GM03348 (cell line): Measurements from ENCODE around the gene CGB3.
"Not testable (repeated sequence)": the region's sequence is repeated elsewhere in the genome, so short reads cannot be mapped to it uniquely, and the experiment has no call there.

Experiments used
- DNase-seq: peaks from one replicate; pipeline ENCODE4 v3.0.0; 2012; ENCODE audit warnings: low spot score

CGB3 gene

GRCh38 chr19:49024233-49024632 is at the start of gene CGB3:
TSS of gene CGB3 (minus strand) at chr19:49024333. CDS start at chr19:49023971, 362 bp downstream.
- DNase-seq: not testable (repeated sequence)

- no peak for DNase-seq
Measured at GRCh38 chr19:49071860-49072547, 47.9 kb upstream of the CGB3 start.

- DNase-seq: no peak
Measured at GRCh38 chr19:49070416-49070815, 46.3 kb upstream of the CGB3 start.

GRCh38 chr19:49069026-49069425 is 44.9 kb upstream of the CGB3 start:
- DNase-seq: no peak

GRCh38 chr19:49067554-49067953 is 43.4 kb upstream of the CGB3 start:
- DNase-seq: no peak

- DNase-seq: no peak
Measured at GRCh38 chr19:49065905-49066512, 41.9 kb upstream of the CGB3 start.

- DNase-seq: peak; percentile 61
Measured at GRCh38 chr19:49064768-49065611, 40.9 kb upstream of the CGB3 start, which contains the start of gene NTF4. TSS of gene NTF4 (minus strand) at chr19:49064818. CDS start at chr19:49061997, 2,821 bp downstream.

- no peak for DNase-seq
Measured at GRCh38 chr19:49064029-49064629, 40.0 kb upstream of the CGB3 start.

- DNase-seq: no peak
Measured at GRCh38 chr19:49061445-49061844, 37.3 kb upstream of the CGB3 start.

- DNase-seq: no peak
Measured at GRCh38 chr19:49061000-49061399, 36.9 kb upstream of the CGB3 start.

GRCh38 chr19:49059053-49059452 is 34.9 kb upstream of the CGB3 start:
- no peak for DNase-seq

- DNase-seq: peak; percentile 67
Measured at GRCh38 chr19:49058562-49058961, 34.4 kb upstream of the CGB3 start.

GRCh38 chr19:49057636-49058234 is 33.6 kb upstream of the CGB3 start, which contains the start of gene CGB7:
TSS of gene CGB7 (minus strand) at chr19:49057749. CDS start at chr19:49055375, 2,374 bp downstream.
- peak; percentile 92 for DNase-seq

- DNase-seq: not testable (repeated sequence)
Measured at GRCh38 chr19:49056902-49057596, 32.9 kb upstream of the CGB3 start.

- peak; percentile 93 for DNase-seq
Measured at GRCh38 chr19:49056101-49056901, 32.2 kb upstream of the CGB3 start.

GRCh38 chr19:49050376-49051033 is 26.4 kb upstream of the CGB3 start:
- DNase-seq: peak; percentile 71

GRCh38 chr19:49049834-49050233 is 25.7 kb upstream of the CGB3 start:
- DNase-seq: not testable (repeated sequence)

- DNase-seq: not testable (repeated sequence)
Measured at GRCh38 chr19:49049011-49049410, 24.9 kb upstream of the CGB3 start, which contains the start of gene CGB8. TSS of gene CGB8 (minus strand) at chr19:49049111. CDS start at chr19:49048739, 372 bp downstream.

GRCh38 chr19:49043548-49043947 is 19.4 kb upstream of the CGB3 start, which contains the start of gene CGB5:
TSS of gene CGB5 (plus strand) at chr19:49043848. CDS start at chr19:49044210, 362 bp downstream.
- DNase-seq: not testable (repeated sequence)
